GM18511 (cell line): Measurements from ENCODE around the gene STRIP1.
"Not testable (repeated sequence)": the region's sequence is repeated elsewhere in the genome, so short reads cannot be mapped to it uniquely, and the experiment has no call there.

Source experiments
- ATAC-seq: cut with Tn5 transposase; IDR thresholded peaks from one replicate; pipeline ENCODE4 v1.9.1; 2021; ENCODE audit warnings: mild to moderate bottlenecking, moderate library complexity; ENCODE audit not compliant: unreplicated experiment

The STRIP1 gene

DNA sequence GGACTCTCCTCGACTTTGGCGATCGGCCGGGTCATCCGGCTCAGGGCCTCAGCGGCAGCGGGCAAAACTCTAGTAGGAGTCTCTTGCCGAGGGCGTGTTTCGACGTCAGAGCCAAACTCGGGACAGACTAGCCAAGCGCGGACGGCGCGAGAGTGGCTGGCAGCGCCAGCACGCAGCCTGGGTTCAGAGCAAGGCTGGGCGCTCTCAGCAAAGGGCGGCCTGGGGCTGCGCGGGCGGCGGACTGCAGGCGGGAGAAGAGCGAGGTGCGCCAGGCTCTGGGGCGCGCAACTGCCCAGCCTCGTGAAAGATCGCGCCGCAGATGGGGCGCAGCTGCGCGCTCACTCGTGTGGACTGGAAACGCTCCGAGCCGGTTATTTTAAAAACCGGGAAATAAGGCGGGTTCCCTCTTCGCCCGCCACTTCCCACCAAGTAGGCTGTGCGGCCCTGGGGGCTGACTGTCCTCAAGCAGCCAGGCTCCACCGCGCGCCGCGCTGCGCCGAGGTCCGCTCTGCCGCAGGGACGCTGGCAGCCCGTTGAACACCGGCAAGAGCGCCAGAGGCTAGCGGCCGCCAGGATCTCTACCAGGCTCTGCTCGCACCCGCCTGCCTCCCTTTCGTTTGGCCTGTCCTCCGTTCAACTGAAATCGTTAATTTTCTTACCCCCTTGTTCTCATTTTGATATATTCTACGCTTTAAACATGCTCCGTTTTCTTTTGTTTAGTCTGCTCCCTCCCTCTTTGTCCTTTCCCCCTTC is 33.6 kb downstream of the STRIP1 start:
- no peak for ATAC-seq

- no peak for ATAC-seq
Measured at GRCh38 chr1:110068646-110069403, 34.4 kb downstream of the STRIP1 start.

DNA sequence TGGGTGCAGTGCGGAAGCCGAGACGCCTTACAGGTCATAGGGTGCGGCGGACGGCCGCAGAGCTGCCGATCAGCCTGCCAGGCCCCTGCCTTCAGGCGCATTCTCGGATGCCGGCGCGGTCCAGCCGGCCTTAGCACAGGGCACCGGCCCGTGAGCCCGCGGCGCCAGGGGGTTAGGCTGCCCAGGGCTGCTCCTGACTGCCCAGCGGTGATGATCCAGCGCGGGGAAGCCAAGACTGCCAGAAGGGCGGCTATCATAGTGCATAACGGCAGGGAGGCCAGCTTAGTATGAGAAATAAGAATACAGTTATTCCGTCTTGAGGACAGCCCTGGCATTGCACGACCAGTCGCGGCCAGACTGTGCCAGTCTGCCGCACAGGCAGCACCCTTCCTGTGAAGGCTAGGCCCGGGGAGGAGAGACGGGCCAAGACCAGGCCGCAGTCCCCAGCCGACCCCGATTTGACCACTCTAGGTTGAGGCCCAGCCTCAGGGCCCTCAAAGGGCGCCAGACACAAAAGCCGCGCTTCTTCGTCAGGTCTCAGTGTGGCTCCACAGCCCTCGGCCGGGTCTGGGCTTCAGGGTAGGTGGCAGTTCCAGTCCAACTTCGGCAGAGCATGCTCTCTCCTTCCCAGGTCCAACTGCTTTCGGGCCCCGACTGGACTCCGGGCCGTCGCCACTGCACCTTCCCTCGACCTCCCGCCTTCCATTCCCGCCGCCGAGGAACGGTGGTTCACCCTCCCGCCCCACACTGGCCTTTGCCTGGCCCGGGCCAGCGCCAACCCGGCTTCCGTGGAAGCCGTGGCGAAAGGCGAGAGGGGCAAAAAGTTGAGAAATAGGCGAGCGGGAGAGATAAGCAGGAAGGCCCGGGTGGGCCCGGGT is 35.2 kb downstream of the STRIP1 start:
- no peak for ATAC-seq

- ATAC-seq, result no peak
Measured at GRCh38 chr1:110070282-110070669, 35.9 kb downstream of the STRIP1 start.

DNA sequence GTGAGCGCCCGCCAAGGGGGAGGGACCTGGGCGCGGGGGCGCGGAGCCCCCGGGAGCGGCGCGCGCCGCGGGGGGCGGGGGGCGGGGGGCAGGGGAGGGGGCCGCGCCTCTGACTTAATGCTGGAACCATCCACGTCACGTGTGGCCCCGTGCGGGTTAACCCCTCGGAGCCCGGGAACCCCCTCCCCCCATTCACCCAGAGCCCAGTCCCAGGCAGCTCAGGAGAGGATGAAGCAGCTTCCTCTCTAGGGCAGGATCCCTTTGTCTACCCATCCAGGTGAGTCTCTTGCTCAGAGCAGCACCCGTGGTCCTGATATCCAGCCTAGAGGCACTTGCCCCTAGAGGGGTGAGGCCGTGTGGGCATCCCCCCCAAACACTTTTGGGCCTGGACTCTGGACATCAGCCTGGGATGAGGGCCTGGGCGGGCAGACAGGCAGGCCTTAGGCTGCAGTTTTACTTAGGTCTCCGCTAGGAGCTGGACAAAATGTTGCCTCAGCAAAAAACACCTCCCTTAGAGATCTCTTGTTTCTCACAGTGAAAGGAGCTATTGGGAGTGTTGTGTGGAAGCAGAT is 36.3 kb downstream of the STRIP1 start, which contains the start of gene ALX3:
Gene ALX3 (minus strand): TSS at position 2 of the 572 bp plus-strand sequence. CDS start 60 bp downstream, outside the sequence.
- no peak for ATAC-seq

DNA sequence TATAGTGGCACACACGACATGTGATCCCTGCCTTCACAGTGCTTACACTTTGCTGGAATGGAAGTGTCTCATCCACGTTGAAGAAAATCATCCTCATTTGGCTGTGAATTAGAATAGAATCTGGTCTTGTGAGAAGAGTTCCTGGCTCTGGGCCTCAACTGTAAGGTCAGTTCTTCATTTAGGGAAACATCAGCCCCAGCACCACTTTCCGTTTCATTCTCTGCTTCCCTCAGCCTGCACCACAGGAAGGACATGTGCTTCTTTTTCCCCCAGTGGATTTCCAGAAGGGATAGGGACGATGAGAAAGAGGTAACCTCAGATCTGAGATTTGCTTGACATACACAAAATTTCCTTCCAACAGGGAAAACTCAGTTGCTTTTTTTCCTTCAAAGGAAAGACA is 39.7 kb downstream of the STRIP1 start:
- no peak for ATAC-seq

- no peak for ATAC-seq
Measured at GRCh38 chr1:110076789-110077500, 42.5 kb downstream of the STRIP1 start.

GRCh38 chr1:110079995-110080394 is 45.6 kb downstream of the STRIP1 start:
- not testable (repeated sequence) for ATAC-seq

DNA sequence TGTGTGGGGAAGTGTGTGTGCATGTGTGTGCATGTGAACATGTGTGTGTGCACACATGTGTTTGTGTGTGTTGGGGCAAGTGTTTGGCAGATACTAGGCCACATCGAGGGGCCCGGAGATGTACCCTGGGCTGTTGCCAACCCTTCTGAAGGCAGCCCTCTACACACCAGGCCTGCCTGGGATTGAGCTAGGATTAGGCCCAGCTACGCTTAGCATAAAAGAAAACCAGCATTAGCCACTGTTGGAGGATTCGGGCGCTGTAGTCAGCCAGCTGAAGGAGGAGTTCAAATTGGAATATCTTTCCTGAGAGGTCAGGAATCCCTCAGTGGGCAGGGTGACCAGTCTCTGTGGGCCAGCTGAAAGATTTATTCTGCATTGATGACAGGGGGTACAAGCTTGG is 46.6 kb downstream of the STRIP1 start:
- ATAC-seq, result no peak

DNA sequence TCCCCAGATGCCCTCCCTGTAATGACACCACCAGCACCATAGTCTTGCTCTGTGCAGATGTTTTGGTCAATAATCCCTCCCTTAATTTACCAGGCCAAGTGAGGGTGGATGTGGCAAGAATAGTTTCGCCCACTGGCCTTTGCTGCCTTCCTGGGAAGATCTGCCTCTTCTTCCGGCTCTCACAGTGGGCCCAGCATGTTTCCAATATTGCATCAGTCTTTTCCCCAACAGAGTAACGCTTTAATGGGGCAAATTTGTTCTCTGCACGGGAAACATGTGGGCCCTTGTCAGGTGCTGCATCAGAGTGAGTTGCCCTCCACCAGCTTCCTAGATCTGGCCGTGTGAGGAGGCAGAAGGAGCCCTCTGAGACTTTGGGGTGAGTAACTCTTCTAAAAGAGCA is 48.1 kb downstream of the STRIP1 start:
- ATAC-seq, result no peak

DNA sequence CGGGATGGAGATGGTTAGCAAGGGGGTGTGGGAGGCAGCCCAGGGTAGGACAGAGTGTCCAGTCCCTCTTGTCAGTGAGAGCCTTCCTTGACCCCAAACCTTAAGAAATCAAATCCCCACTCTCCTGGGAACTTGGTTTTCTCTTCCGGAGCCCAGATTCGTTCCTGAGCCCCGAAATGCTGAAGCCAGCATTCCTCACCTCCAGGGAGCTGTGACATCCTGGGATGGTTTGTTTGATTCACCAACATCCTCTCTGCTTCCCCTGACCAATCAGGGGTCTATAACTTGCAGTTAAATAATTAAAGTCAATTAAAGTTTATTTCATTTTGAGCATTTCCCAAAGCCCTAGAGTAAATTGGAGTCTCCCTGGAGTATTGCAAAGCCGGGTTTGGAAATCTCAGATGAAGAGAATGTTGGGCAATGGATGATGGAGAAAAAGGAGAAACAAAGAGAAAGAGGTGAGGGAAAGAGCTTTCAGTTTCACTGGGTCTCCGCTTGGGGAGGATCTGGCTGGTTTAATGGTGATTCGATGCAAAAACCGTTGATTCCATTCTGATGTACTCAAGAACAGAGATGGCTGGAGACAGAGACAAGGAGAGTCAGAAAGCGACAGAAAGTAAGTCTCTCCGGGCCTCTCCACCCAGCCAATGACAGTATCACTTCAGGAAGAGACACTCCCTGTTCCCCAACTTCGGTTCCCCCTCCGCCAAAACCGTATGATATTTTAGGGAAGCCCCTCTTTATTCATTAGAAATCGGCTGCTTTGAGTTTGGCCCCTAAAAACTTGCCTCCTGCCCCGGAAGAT is 48.8 kb downstream of the STRIP1 start:
- no peak for ATAC-seq

GRCh38 chr1:110083866-110084226 is 49.4 kb downstream of the STRIP1 start:
- no peak for ATAC-seq

GRCh38 chr1:110084227-110085078 is 50.0 kb downstream of the STRIP1 start:
- no peak for ATAC-seq

- ATAC-seq, result no peak
Measured at GRCh38 chr1:110085671-110086070, 51.2 kb downstream of the STRIP1 start.

DNA sequence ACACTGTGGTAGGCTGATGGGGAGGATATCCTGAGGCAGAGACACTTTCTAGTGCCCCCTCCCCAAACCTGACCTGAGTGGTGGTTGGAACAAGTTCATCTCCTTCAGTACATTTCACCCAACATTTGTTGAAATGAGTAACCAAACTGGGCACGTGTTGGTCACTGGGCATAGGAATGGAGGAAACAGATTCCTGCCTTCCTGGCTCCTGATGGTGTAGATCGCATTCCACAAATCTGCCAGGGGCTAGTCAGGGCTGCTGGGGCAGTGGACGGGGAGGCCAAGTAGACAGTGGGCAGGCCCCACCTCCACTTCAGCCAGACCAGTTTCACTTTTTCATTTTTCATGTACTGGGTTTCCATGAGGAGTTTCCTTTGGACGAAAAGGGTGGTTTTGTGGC is 52.5 kb downstream of the STRIP1 start:
- ATAC-seq, result no peak

DNA sequence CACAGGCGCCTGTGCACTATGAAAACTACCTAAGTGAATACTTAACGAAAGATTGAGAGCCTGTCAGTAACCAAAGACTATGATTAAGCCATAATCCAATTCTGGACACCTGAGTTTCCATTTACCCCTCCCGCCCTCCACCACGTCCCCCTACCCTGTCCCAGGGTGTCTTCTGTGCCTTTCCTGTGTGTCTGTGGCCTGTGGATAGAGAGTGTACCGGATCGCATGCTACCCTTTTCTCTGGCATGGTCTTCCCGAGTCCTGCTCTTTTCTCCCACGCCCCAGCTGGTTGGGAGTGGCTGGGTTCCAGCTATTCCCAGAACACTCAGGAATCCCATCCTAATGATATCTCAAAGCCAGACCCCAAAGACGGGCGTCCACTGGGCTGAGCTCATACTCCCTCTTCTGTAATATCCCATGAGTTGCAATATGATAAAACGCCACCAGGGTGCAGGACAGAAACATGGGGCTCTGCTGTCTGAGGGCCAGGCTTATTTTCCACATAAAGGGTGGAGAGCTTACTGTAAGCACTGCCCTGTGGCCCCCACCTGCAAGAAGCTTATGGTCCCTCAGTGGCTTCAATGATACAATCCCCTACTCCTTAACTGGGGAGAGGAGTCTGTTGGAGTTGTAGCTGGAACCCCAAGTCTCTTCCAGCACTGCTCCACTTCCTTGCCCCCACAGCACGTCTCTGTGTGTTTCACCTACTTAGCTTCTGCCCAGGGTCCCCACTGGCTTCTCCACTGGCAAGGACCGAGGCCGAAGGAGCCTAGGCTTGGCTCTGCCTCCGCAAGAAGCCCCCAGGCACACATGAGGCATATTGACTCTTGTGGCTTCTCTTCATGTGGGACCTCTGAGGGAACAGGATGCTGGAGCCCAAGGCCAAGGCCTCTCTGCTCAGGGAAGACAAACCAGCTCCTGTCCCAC is 53.7 kb downstream of the STRIP1 start:
- peak; percentile 73 for ATAC-seq

DNA sequence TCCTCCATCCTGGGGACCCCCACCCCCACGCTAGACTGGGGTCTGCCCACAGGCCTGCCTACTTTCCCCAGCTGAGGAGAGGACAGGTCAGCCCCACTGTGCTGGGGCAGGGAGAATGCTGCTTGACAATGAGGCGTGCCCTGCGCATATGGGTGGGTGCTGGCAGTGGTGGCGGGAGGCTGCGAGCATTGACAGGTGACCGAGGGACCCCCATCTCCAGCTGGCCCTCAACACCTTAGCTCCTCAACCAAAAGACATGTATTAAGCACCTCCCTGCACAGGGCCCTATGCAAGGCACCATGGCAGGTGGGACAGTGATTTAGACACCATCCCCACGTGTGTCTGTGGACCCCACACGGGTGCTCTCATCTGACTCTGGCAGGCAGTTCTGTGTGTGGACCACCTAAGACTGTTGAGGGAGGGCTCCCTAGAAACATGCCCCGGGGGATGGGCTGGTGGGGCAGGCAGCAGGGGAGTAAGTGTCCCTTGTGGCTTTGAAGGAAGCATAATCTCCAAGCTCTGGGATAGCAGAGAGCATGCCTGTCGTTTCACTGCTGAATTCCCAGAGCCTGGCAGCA is 54.4 kb downstream of the STRIP1 start:
- ATAC-seq, result no peak
